Measurements from ENCODE around the gene ROGDI.
A peak's percentile ranks its signal among the peaks of the same experiment; 100 is the strongest.

The ROGDI gene

GRCh38 chr16:4806280-4806679, 3.8 kb upstream of the ROGDI start:
- H3K36me3 ChIP-seq = peaks cover 36% of the 10 kb centered on the region
- TF ChIP-seq CTCF (IDR thresholded peaks at IDR 0.05; ENCODE audit: low read depth, low read length) = no peak

GRCh38 chr16:4805231-4805630, 2.8 kb upstream of the ROGDI start:
- H3K9me3 ChIP-seq = no peaks in the 10 kb centered on the region
- TF ChIP-seq CTCF (IDR thresholded peaks at IDR 0.05; ENCODE audit: low read depth, low read length) = 0 out of 2 replicates have a peak, but pooled peaks have one; percentile 5
- DNase-seq = no peak
- no peaks in the 10 kb centered on the region for H3K27me3 ChIP-seq
- H3K4me3 ChIP-seq (ENCODE audit: low read depth, low read length) = no peak overlapping the region
- H3K36me3 ChIP-seq = peaks cover 32% of the 10 kb centered on the region
- H3K4me1 ChIP-seq = peaks cover 6% of the 10 kb centered on the region

More at GRCh38 chr16:4806280-4806679, 3.8 kb upstream of the ROGDI start:
- H3K9me3 ChIP-seq = no peaks in the 10 kb centered on the region
- no peaks in the 10 kb centered on the region for H3K4me1 ChIP-seq
- no peak overlapping the region for H3K4me3 ChIP-seq (ENCODE audit: low read depth, low read length)
- no peaks in the 10 kb centered on the region for H3K27me3 ChIP-seq
- DNase-seq = no peak

GRCh38 chr16:4803898-4804762, 1.7 kb upstream of the ROGDI start:
- H3K4me3 ChIP-seq (ENCODE audit: low read depth, low read length) = no peak overlapping the region
- no peaks in the 10 kb centered on the region for H3K27me3 ChIP-seq
- no peaks in the 10 kb centered on the region for H3K9me3 ChIP-seq
- peaks cover 11% of the 10 kb centered on the region for H3K4me1 ChIP-seq
- DNase-seq = no peak
- peaks cover 30% of the 10 kb centered on the region for H3K36me3 ChIP-seq
- no peak for TF ChIP-seq CTCF (IDR thresholded peaks at IDR 0.05; ENCODE audit: low read depth, low read length)

GRCh38 chr16:4803401-4803844, 990 bp upstream of the ROGDI start:
- no peak for DNase-seq
- H3K4me1 ChIP-seq = peaks cover 11% of the 10 kb centered on the region
- peak overlapping the region; percentile 80 for H3K4me3 ChIP-seq (ENCODE audit: low read depth, low read length)
- no peak for TF ChIP-seq CTCF (IDR thresholded peaks at IDR 0.05; ENCODE audit: low read depth, low read length)
- H3K9me3 ChIP-seq = no peaks in the 10 kb centered on the region
- H3K27me3 ChIP-seq = no peaks in the 10 kb centered on the region
- H3K36me3 ChIP-seq = peaks cover 26% of the 10 kb centered on the region

- no peak for TF ChIP-seq CTCF (IDR thresholded peaks at IDR 0.05; ENCODE audit: low read depth, low read length)
- DNase-seq = peak; percentile 96
- Histone ChIP-seq H3K36me3 (peaks cover 20% of the 10 kb centered on the region), H3K4me3 (ENCODE audit: low read depth, low read length) (peak overlapping the region; percentile 80), H3K27me3 (no peaks in the 10 kb centered on the region), H3K9me3 (no peaks in the 10 kb centered on the region), H3K4me1 (peaks cover 11% of the 10 kb centered on the region)
Measured at GRCh38 chr16:4802659-4803287, 340 bp upstream of the ROGDI start.

Measured in BE2C (cell line).